Esophagus muscularis mucosa (tissue), 3 donors: ENCODE results near the gene OTOGL.

Experiments used
- CTCF ChIP-seq, 3 experiments: fragments of 200-600 bp in 2 of 3; fragments of 450-650 bp in 1 of 3; sonication (generic) in 2 of 3; IDR thresholded peaks; one replicate each; pipeline ENCODE4 v1.5.1; 2017 to 2019; ENCODE audit warnings: antibody characterized with exemption in 3 of 3, mild to moderate bottlenecking in 2 of 3, moderate library complexity in 1 of 3
- POLR2A ChIP-seq: fragments of 450-650 bp; IDR thresholded peaks from one replicate; pipeline ENCODE4 v1.6.1; 2017; ENCODE audit warnings: antibody characterized with exemption, moderate library complexity, mild to moderate bottlenecking, low read depth
- POLR2AphosphoS5 ChIP-seq, 2 donors: sonication (generic); formaldehyde crosslinking; IDR thresholded peaks; one replicate each; pipeline ENCODE4 v1.6.1; 2017; ENCODE audit warnings: antibody characterized with exemption in 2 of 2

- no peak for TF ChIP-seq POLR2A
- TF ChIP-seq POLR2AphosphoS5 (IDR thresholded peaks at IDR 0.05): no peak
- TF ChIP-seq CTCF (IDR thresholded peaks at IDR 0.05): no peak
These were observed 40.8 kb upstream of the OTOGL start for GRCh38 chr12:80058586-80058985.
